ENCODE data around the gene ASB16. TPM values are rescaled to one million over a fixed set of nuclear protein-coding genes. Genes with fewer than 3 reads are reported as not detected.

Gene ASB16
- total RNA-seq, 4 donors from 2014 or later = 0.11 TPM; not detected in 3

DNA sequence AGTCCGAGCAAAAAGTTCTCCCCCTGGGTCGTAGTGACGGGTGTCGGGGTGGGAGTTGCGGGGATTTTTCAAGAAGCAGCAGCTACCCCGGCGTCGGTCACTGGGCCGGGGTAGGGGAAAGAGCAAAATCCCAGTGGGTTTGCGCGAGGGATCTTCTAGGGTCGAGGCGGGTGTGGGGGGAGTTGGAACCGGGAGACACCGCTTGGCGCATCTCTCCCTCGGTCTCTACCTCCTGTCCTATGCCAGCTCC is 51.3 kb downstream of the ASB16 start:
- Histone ChIP-seq H3K9me3 (no peaks in the 10 kb centered on the region), H3K4me1 (peaks cover 31 to 46% (median 31%) of the 10 kb centered on the region in 3 donors), H3K4me3 (peak overlapping the region; percentile 92 to 99 (median 99)), H3K27ac (peak overlapping the region; percentile 97 to 100 (median 99)), H3K27me3 (no peaks in the 10 kb centered on the region), H3K36me3 (peaks cover 0 to 10% (median 0%) of the 10 kb centered on the region in 3 donors)
- intact Hi-C loops (cut with DNase I) = no loop called here
- no peak for DNase-seq
- TF ChIP-seq, protein P1, sequence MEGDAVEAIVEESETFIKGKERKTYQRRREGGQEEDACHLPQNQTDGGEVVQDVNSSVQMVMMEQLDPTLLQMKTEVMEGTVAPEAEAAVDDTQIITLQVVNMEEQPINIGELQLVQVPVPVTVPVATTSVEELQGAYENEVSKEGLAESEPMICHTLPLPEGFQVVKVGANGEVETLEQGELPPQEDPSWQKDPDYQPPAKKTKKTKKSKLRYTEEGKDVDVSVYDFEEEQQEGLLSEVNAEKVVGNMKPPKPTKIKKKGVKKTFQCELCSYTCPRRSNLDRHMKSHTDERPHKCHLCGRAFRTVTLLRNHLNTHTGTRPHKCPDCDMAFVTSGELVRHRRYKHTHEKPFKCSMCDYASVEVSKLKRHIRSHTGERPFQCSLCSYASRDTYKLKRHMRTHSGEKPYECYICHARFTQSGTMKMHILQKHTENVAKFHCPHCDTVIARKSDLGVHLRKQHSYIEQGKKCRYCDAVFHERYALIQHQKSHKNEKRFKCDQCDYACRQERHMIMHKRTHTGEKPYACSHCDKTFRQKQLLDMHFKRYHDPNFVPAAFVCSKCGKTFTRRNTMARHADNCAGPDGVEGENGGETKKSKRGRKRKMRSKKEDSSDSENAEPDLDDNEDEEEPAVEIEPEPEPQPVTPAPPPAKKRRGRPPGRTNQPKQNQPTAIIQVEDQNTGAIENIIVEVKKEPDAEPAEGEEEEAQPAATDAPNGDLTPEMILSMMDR (IDR thresholded peaks at IDR 0.05) = no peak
- peak in 1 of 4 donors; percentile 63 for TF ChIP-seq POLR2A (IDR thresholded peaks at IDR 0.05)
- WGBS, 2 donors = 0 to 2% methylated on average over 8 to 12 of the region's 17 CpGs

GRCh38 chr17:44222112-44222869 is 51.8 kb downstream of the ASB16 start:
- no peaks in the 10 kb centered on the region for H3K27me3 ChIP-seq
- peak in 2 of 4 donors; percentile 25 to 50 for TF ChIP-seq POLR2A (IDR thresholded peaks at IDR 0.05)
- TF ChIP-seq, protein P1 (IDR thresholded peaks at IDR 0.05) = peak in 3 of 6 experiments; percentile 2 to 24 (median 9)
- peak overlapping the region; percentile 92 to 99 (median 99) for H3K4me3 ChIP-seq
- WGBS, 2 donors = 4 to 6% methylated on average over 11 to 16 of the region's 36 CpGs
- no peak for DNase-seq
- no peaks in the 10 kb centered on the region for H3K9me3 ChIP-seq
- intact Hi-C loops (cut with DNase I) = no loop called here
- peaks cover 0 to 5% (median 0%) of the 10 kb centered on the region in 3 donors for H3K36me3 ChIP-seq
- H3K4me1 ChIP-seq = peaks cover 26 to 41% (median 26%) of the 10 kb centered on the region in 3 donors
- peak overlapping the region; percentile 97 to 100 (median 99) for H3K27ac ChIP-seq

DNA sequence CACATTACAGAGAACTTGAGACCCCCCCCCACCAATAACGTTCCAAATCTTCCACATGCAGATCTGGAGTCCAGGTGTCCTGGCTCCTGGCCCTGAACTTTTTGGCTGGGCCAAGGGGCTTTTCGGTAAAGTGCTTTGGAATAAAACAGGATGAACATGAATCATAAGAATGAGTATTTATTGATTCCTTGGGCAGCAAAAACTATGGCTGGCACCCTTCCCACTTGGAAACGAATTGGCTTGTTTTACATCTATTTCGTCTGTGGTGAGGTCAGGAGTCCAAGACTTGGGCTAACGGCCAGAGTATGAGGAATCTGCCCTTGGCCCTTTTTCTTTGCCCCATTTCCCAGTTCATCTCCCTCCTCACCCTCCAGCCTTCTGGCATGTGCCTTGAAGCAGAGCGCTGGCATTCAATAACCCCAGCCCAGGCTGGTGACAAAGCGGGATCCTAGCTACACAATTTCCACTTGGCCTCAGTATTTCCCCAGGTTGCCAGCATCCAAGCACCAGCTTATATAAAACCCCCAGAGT is 53.1 kb downstream of the ASB16 start:
- no peaks in the 10 kb centered on the region for H3K9me3 ChIP-seq
- H3K4me1 ChIP-seq = peaks cover 16 to 31% (median 17%) of the 10 kb centered on the region in 3 donors
- TF ChIP-seq POLR2A (IDR thresholded peaks at IDR 0.05) = no peak
- TF ChIP-seq, protein P1 (IDR thresholded peaks at IDR 0.05) = no peak
- DNase-seq = no peak
- no peaks in the 10 kb centered on the region for H3K27me3 ChIP-seq
- peak overlapping the region in 3 of 4 donors; percentile 97 to 100 (median 100) for H3K27ac ChIP-seq
- no peak overlapping the region for H3K4me3 ChIP-seq
- no peaks in the 10 kb centered on the region for H3K36me3 ChIP-seq
- WGBS, 2 donors = 18 to 23% methylated on average over 7 of the region's 7 CpGs
- intact Hi-C loops (cut with DNase I) = no loop called here

Small RNAs within 50 kb of the gene (small RNA-seq; reads per million reads assigned to genes)
- gene MIR6782 (0 reads per million in 4 donors), gene RNU6-131P (0 reads per million in 4 donors)

Other genes starting within 250 kb of the ASB16 start
- gene PPY, start 228.2 kb upstream of the ASB16 start, total RNA-seq = not detected
- gene PYY, start 216.8 kb upstream of the ASB16 start, total RNA-seq = not detected
- gene NAGS, start 166.1 kb upstream of the ASB16 start, total RNA-seq = 1 to 10 TPM in 3 of 4 donors, under 1 TPM in 1; 0.64 to 2.7 (median 2.1) TPM
- 10 to 100 TPM; 20.6 to 40.8 (median 34.1) TPM for gene TMEM101, start 155.7 kb upstream of the ASB16 start, total RNA-seq
- 10 to 100 TPM; 27.3 to 44.3 (median 36.9) TPM for gene LSM12, start 104.0 kb upstream of the ASB16 start, total RNA-seq
- 10 to 100 TPM; 10.3 to 23.3 (median 17.2) TPM for gene G6PC3, start 100.0 kb upstream of the ASB16 start, total RNA-seq
- 100 to 1,000 TPM in 1 of 4 donors, 10 to 100 TPM in 3; 31.1 to 135 (median 68.0) TPM for gene HDAC5, start 47.1 kb upstream of the ASB16 start, total RNA-seq
- gene HROB, start 28.8 kb upstream of the ASB16 start, total RNA-seq = 1 to 10 TPM; 1.9 to 4.7 (median 4.0) TPM
- gene TMUB2, start 16.3 kb downstream of the ASB16 start, total RNA-seq = 10 to 100 TPM; 14.6 to 25.5 (median 21.6) TPM
- 10 to 100 TPM; 37.7 to 47.3 (median 44.0) TPM for gene ATXN7L3, start 29.2 kb downstream of the ASB16 start, total RNA-seq
- gene UBTF, start 49.0 kb downstream of the ASB16 start, total RNA-seq = 10 to 100 TPM; 38.9 to 57.4 (median 51.0) TPM
- gene SLC4A1, start 97.4 kb downstream of the ASB16 start, total RNA-seq = not detected
- 1 to 10 TPM in 2 of 4 donors, under 1 TPM in 2; 0.23 to 1.1 (median 0.81) TPM for gene RUNDC3A, start 137.9 kb downstream of the ASB16 start, total RNA-seq
- 100 to 1,000 TPM in 2 of 4 donors, 10 to 100 TPM in 2; 93.2 to 148 (median 107) TPM for gene SLC25A39, start 154.1 kb downstream of the ASB16 start, total RNA-seq
- gene GRN, start 174.6 kb downstream of the ASB16 start, total RNA-seq = 1,000 to 10,000 TPM in 1 of 4 donors, 100 to 1,000 TPM in 3; 428 to 1,204 (median 642) TPM
- gene FAM171A2, start 193.1 kb downstream of the ASB16 start, total RNA-seq = 10 to 100 TPM in 1 of 4 donors, 1 to 10 TPM in 2, under 1 TPM in 1; 0.35 to 17.4 (median 3.2) TPM
- gene ITGA2B, start 218.9 kb downstream of the ASB16 start, total RNA-seq = under 1 TPM in 3 of 4 donors, not detected in 1; 0.26 to 0.76 (median 0.70) TPM